Thoracic aorta (tissue), 2 donors: ENCODE measurements around the gene S100A8. TPM values are rescaled to one million over a fixed set of nuclear protein-coding genes. Genes with fewer than 3 reads are reported as not detected.

Source experiments
- ATAC-seq: fragments of 150-250 bp; one replicate; pipeline ENCODE4 v1.8.0; 2017; ENCODE audit warnings: low read depth; ENCODE audit not compliant: insufficient number of reproducible peaks, low FRiP score
- DNase-seq: peaks from one replicate; pipeline ENCODE4 v3.0.0-alpha.2; 2020; ENCODE audit warnings: low spot score
- H3K27ac ChIP-seq, 2 donors: fragments of 200-600 bp; sonication (generic); 1 replicate in 1 of 2; 2 replicates in 1 of 2; pipeline ENCODE4 v1.5.1; 2016; ENCODE audit warnings: mild to moderate bottlenecking in 2 of 2, moderate library complexity in 2 of 2
- H3K27me3 ChIP-seq: fragments of 200-600 bp; sonication (generic); replicated peaks from 2 replicates; pipeline ENCODE4 v1.6.0; 2016; ENCODE audit warnings: mild to moderate bottlenecking; ENCODE audit not compliant: insufficient read depth
- H3K36me3 ChIP-seq: fragments of 200-600 bp; sonication (generic); one replicate; pipeline ENCODE4 v1.5.1; 2016
- H3K4me1 ChIP-seq, 2 donors: fragments of 200-600 bp; sonication (generic); 1 replicate in 1 of 2; 2 replicates in 1 of 2; pipeline versions ENCODE4 v1.5.1 to v1.6.0; 2016; ENCODE audit warnings: low read depth in 2 of 2, mild to moderate bottlenecking in 1 of 2; ENCODE audit not compliant: control insufficient read depth in 1 of 2
- H3K4me3 ChIP-seq: fragments of 200-600 bp; sonication (generic); 2 replicates; pipeline ENCODE4 v1.5.1; 2016; ENCODE audit warnings: mild to moderate bottlenecking
- H3K9me3 ChIP-seq: fragments of 200-600 bp; sonication (generic); 2 replicates; pipeline ENCODE4 v1.5.1; 2016
- CTCF ChIP-seq: fragments of 200-600 bp; sonication (generic); IDR thresholded peaks from one replicate; pipeline ENCODE4 v1.5.1; 2019; ENCODE audit warnings: antibody characterized with exemption
- total RNA-seq, 2 donors: library from RNA; depleted of rRNA; stranded (reverse); fragments of >200 nt; gene quantifications; one replicate each; pipeline versions ENCODE4 v1.1.0 to v1.2.3, GENCODE V29; 2016

S100A8 gene
- total RNA-seq, 2 donors from 2014 or later, result 31.5 to 95.4 TPM

- H3K36me3 ChIP-seq, result no peaks in the 10 kb centered on the region
These were observed 7.2 kb upstream of the S100A8 start for GRCh38 chr1:153397924-153398651.

GRCh38 chr1:153397051-153397923 lies 6.4 kb upstream of the S100A8 start:
- no peak for ATAC-seq
- H3K4me1 ChIP-seq, result no peaks in the 10 kb centered on the region

More at GRCh38 chr1:153397924-153398651, 7.2 kb upstream of the S100A8 start:
- no peak for TF ChIP-seq CTCF
- no peaks in the 10 kb centered on the region for H3K27me3 ChIP-seq
- no peak for ATAC-seq
- no peaks in the 10 kb centered on the region for H3K4me1 ChIP-seq
- no peak overlapping the region for H3K27ac ChIP-seq
- H3K4me3 ChIP-seq, result no peak overlapping the region
- no peaks in the 10 kb centered on the region for H3K9me3 ChIP-seq
- DNase-seq, result no peak

GRCh38 chr1:153396461-153396860 lies 5.6 kb upstream of the S100A8 start:
- H3K4me1 ChIP-seq, result no peaks in the 10 kb centered on the region
- no peaks in the 10 kb centered on the region for H3K9me3 ChIP-seq
- H3K4me3 ChIP-seq, result no peak overlapping the region
- no peaks in the 10 kb centered on the region for H3K36me3 ChIP-seq
- TF ChIP-seq CTCF, result no peak
- ATAC-seq (no peak), DNase-seq (no peak)
- H3K27me3 ChIP-seq, result no peaks in the 10 kb centered on the region
- no peak overlapping the region for H3K27ac ChIP-seq

More at GRCh38 chr1:153397051-153397923, 6.4 kb upstream of the S100A8 start:
- H3K9me3 ChIP-seq, result no peaks in the 10 kb centered on the region
- no peak overlapping the region for H3K4me3 ChIP-seq
- no peak for TF ChIP-seq CTCF
- no peak overlapping the region for H3K27ac ChIP-seq
- no peaks in the 10 kb centered on the region for H3K36me3 ChIP-seq
- no peak for DNase-seq
- no peaks in the 10 kb centered on the region for H3K27me3 ChIP-seq

GRCh38 chr1:153395776-153396175 lies 4.9 kb upstream of the S100A8 start:
- no peak for TF ChIP-seq CTCF
- Histone ChIP-seq H3K4me1 (no peaks in the 10 kb centered on the region), H3K27ac (no peak overlapping the region), H3K4me3 (no peak overlapping the region), H3K9me3 (no peaks in the 10 kb centered on the region), H3K36me3 (no peaks in the 10 kb centered on the region), H3K27me3 (no peaks in the 10 kb centered on the region)
- no peak for ATAC-seq
- DNase-seq, result no peak

GRCh38 chr1:153395136-153395685 lies 4.3 kb upstream of the S100A8 start:
- no peak for ATAC-seq
- Histone ChIP-seq H3K27ac (no peak overlapping the region), H3K36me3 (no peaks in the 10 kb centered on the region), H3K4me1 (no peaks in the 10 kb centered on the region), H3K4me3 (no peak overlapping the region), H3K27me3 (no peaks in the 10 kb centered on the region), H3K9me3 (no peaks in the 10 kb centered on the region)
- no peak for TF ChIP-seq CTCF
- no peak for DNase-seq
